ENCODE results near the gene OR4D1.
"Not testable (repeated sequence)": the region's sequence is repeated elsewhere in the genome, so short reads cannot be mapped to it uniquely, and the experiment has no call there.

OR4D1 gene

DNA sequence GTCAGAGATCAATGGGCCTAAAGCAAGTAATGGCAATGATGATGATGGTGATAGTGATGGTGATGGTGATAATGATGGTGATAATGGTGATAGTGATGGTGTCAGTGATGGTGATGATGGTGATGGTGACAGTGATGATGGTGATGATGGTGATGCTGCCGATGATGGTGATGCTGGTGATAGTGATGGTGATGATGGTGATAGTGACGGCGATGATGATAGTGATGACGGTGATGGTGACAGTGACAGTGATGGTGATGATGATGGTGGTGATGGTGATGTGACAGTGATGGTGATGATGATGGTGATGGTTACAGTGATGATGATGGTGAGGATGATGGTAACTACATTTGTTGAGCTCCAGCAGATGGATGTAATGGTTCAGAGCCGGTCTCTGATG, 30.8 kb upstream of the OR4D1 start:
- H3K9me3 ChIP-seq (ENCODE audit: control insufficient read depth in 1 of 2, low read length in 2 of 2), result no peaks in the 10 kb centered on the region
- no peak overlapping the region for H3K4me3 ChIP-seq (ENCODE audit: low read depth in 1 of 2, low read length in 2 of 2)
- no peaks in the 10 kb centered on the region for H3K4me1 ChIP-seq (ENCODE audit: control insufficient read depth in 1 of 2, insufficient read depth in 2 of 2, low read length in 2 of 2)
- H3K9ac ChIP-seq (ENCODE audit: low read depth in 1 of 2, low read length in 2 of 2), result no peak overlapping the region
- H3K27me3 ChIP-seq (ENCODE audit: control insufficient read depth in 1 of 2, insufficient read depth in 2 of 2, low read length in 2 of 2), result peaks cover 4 to 7% of the 10 kb centered on the region in 2 donors
- H3K36me3 ChIP-seq (ENCODE audit: control insufficient read depth in 1 of 2, insufficient read depth in 2 of 2, low read length in 2 of 2), result no peaks in the 10 kb centered on the region
- H3K27ac ChIP-seq (ENCODE audit: low read depth, low read length), result no peak overlapping the region

DNA sequence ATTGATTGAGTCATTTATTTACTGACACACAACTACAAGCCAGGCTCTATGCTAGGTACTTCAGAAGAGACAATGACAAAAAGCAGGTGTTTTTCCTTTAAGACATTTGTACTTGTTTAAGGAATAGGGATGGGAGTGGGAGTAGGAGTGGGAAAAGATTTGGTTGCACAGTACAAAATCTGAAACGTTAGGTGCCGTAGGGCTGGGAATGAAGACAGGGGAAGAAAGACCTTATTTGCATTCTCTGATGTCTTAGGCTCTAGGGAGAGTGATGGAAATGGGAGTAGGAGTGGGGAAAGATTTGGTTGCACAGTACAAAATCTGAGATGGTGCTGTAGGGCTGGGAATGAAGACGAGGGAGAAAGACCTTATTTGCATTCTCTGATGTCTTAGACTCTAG, 28.7 kb upstream of the OR4D1 start:
- H3K36me3 ChIP-seq (ENCODE audit: control insufficient read depth in 1 of 2, insufficient read depth in 2 of 2, low read length in 2 of 2), result no peaks in the 10 kb centered on the region
- H3K27ac ChIP-seq (ENCODE audit: low read depth, low read length), result no peak overlapping the region
- H3K27me3 ChIP-seq (ENCODE audit: control insufficient read depth in 1 of 2, insufficient read depth in 2 of 2, low read length in 2 of 2), result peaks cover 4 to 7% of the 10 kb centered on the region in 2 donors
- no peaks in the 10 kb centered on the region for H3K4me1 ChIP-seq (ENCODE audit: control insufficient read depth in 1 of 2, insufficient read depth in 2 of 2, low read length in 2 of 2)
- H3K9me3 ChIP-seq (ENCODE audit: control insufficient read depth in 1 of 2, low read length in 2 of 2), result no peaks in the 10 kb centered on the region
- no peak overlapping the region for H3K9ac ChIP-seq (ENCODE audit: low read depth in 1 of 2, low read length in 2 of 2)
- no peak overlapping the region for H3K4me3 ChIP-seq (ENCODE audit: low read depth in 1 of 2, low read length in 2 of 2)

DNA sequence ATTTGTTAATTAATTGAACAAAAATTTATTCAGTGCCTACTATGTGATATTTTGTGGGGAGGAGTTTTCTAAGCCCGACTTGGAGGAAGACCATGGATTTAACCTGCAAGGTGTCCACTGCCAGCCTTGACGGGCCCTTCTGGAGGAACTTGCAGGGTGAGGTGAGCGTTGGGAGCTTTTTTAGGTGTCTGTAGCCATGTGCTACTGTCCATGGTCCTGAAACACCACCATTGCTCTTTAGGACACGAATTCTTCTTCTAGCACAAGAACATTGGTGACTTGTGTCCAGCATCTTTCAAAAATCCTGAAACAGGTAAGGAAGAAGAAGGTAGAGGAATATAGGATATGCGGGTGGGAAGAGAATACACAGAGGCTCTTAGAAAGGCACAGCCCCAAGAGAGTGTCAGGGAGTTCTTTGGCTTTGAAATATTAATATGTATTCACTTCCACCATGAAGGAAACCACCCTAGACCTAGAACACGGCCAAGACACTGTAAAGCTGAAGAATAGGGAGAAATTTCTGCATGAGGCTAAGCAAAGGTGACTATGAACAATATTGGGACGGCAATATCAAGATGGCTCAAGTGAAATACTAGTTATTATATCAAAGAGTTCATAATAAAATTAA, 27.9 kb upstream of the OR4D1 start:
- Histone ChIP-seq H3K9me3 (ENCODE audit: control insufficient read depth in 1 of 2, low read length in 2 of 2) (no peaks in the 10 kb centered on the region), H3K9ac (ENCODE audit: low read depth in 1 of 2, low read length in 2 of 2) (no peak overlapping the region), H3K36me3 (ENCODE audit: control insufficient read depth in 1 of 2, insufficient read depth in 2 of 2, low read length in 2 of 2) (no peaks in the 10 kb centered on the region), H3K4me3 (ENCODE audit: low read depth in 1 of 2, low read length in 2 of 2) (no peak overlapping the region), H3K4me1 (ENCODE audit: control insufficient read depth in 1 of 2, insufficient read depth in 2 of 2, low read length in 2 of 2) (no peaks in the 10 kb centered on the region), H3K27ac (ENCODE audit: low read depth, low read length) (no peak overlapping the region), H3K27me3 (ENCODE audit: control insufficient read depth in 1 of 2, insufficient read depth in 2 of 2, low read length in 2 of 2) (peaks cover 4 to 7% of the 10 kb centered on the region in 2 donors)

DNA sequence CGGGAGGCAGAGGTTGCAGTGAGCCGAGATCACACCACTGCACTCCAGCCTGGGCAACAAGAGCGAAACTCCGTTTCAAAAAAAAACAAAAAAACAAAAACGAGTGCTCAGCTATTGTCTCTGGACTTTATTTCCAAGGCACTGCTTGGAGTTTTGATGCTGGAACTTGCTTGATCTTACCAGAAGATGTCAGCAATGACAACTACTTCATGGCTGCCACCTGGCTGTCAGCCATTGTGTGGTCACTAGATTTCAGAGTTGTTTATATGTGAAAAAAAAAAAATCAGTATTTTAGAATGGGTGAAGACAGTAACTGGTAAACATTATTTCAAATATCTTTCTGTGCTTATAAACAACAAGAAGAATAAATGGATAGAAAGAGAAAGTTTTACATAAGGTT, 26.3 kb upstream of the OR4D1 start:
- no peaks in the 10 kb centered on the region for H3K9me3 ChIP-seq (ENCODE audit: control insufficient read depth in 1 of 2, low read length in 2 of 2)
- H3K36me3 ChIP-seq (ENCODE audit: control insufficient read depth in 1 of 2, insufficient read depth in 2 of 2, low read length in 2 of 2), result no peaks in the 10 kb centered on the region
- H3K4me3 ChIP-seq (ENCODE audit: low read depth in 1 of 2, low read length in 2 of 2), result no peak overlapping the region
- H3K4me1 ChIP-seq (ENCODE audit: control insufficient read depth in 1 of 2, insufficient read depth in 2 of 2, low read length in 2 of 2), result no peaks in the 10 kb centered on the region
- no peak overlapping the region for H3K27ac ChIP-seq (ENCODE audit: low read depth, low read length)
- H3K9ac ChIP-seq (ENCODE audit: low read depth in 1 of 2, low read length in 2 of 2), result no peak overlapping the region
- H3K27me3 ChIP-seq (ENCODE audit: control insufficient read depth in 1 of 2, insufficient read depth in 2 of 2, low read length in 2 of 2), result peaks cover 0 to 2% of the 10 kb centered on the region in 2 donors

DNA sequence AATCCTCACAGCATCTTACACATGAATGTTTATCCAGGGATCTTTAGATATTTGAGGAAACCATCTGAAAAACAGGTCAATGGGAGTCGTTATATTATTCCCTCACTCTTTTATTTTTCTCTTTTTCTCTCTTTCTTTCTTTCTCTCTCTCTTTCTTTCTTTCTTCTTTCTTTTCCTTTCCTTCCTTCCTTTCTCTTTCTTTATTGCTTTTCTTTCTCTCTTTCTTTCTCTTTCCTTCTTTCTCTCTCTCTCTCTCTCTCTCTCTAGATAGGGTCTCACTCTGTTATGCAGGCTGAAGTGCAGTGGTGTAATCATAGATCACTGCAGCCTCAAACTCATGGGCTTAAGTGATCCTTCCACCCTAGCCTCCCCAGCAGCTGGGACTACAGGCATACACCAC, 20.3 kb upstream of the OR4D1 start:
- Histone ChIP-seq H3K4me1 (ENCODE audit: control insufficient read depth in 1 of 2, insufficient read depth in 2 of 2, low read length in 2 of 2) (no peaks in the 10 kb centered on the region), H3K36me3 (ENCODE audit: control insufficient read depth in 1 of 2, insufficient read depth in 2 of 2, low read length in 2 of 2) (no peaks in the 10 kb centered on the region), H3K4me3 (ENCODE audit: low read depth in 1 of 2, low read length in 2 of 2) (no peak overlapping the region), H3K9ac (ENCODE audit: low read depth in 1 of 2, low read length in 2 of 2) (no peak overlapping the region), H3K9me3 (ENCODE audit: control insufficient read depth in 1 of 2, low read length in 2 of 2) (no peaks in the 10 kb centered on the region), H3K27me3 (ENCODE audit: control insufficient read depth in 1 of 2, insufficient read depth in 2 of 2, low read length in 2 of 2) (peaks cover 2 to 5% of the 10 kb centered on the region in 2 donors), H3K27ac (ENCODE audit: low read depth, low read length) (no peak overlapping the region)

DNA sequence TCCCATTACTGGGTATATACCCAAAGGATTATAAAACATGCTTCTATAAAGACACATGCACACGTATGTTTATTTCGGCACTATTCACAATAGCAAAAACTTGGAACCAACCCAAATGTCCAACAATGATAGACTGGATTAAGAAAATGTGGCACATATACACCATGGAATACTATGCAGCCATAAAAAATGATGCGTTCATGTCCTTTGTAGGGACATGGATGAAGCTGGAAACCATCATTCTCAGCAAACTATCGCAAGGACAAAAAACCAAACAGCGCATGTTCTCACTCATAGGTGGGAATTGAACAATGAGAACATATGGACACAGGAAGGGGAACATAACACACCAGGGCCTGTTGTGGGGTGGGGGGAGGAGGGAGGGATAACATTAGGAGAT, 15.5 kb upstream of the OR4D1 start:
- peaks cover 3 to 11% of the 10 kb centered on the region in 2 donors for H3K27me3 ChIP-seq (ENCODE audit: control insufficient read depth in 1 of 2, insufficient read depth in 2 of 2, low read length in 2 of 2)
- H3K27ac ChIP-seq (ENCODE audit: low read depth, low read length); H3K9me3 ChIP-seq (ENCODE audit: control insufficient read depth in 1 of 2, low read length in 2 of 2); H3K9ac ChIP-seq (ENCODE audit: low read depth in 1 of 2, low read length in 2 of 2); H3K36me3 ChIP-seq (ENCODE audit: control insufficient read depth in 1 of 2, insufficient read depth in 2 of 2, low read length in 2 of 2); H3K4me3 ChIP-seq (ENCODE audit: low read depth in 1 of 2, low read length in 2 of 2); H3K4me1 ChIP-seq (ENCODE audit: control insufficient read depth in 1 of 2, insufficient read depth in 2 of 2, low read length in 2 of 2): not testable (repeated sequence)

DNA sequence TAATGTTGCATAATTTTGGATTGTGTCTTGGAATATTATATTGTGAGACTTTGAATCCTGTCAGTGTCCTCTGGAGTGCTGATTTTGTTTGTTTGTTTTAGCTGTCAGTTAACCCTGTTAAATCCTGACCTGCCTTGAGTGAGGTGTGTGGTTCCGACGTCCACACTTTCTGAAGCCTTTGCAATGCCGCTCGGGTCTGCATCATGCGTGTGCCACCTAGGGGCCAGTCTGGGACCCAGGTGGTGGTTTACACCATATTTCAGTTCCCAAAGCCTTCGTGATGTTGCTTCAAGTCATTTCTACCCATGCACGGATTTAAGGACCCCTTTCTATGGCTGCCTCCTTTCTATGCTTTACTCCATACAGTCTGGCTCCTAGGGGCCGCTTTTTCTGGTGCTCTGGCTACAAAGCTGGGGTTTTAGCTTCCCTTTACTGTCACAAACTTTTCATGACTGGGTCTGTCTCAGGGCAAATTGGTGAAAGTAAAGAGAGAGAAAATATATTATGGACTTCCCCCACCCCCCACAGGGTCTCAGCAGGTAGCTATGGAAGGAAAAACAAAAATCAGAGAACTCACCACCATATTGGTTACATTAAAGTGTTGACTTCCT, 11.4 kb upstream of the OR4D1 start:
- Histone ChIP-seq H3K4me3 (ENCODE audit: low read depth in 1 of 2, low read length in 2 of 2) (no peak overlapping the region), H3K9ac (ENCODE audit: low read depth in 1 of 2, low read length in 2 of 2) (no peak overlapping the region), H3K27me3 (ENCODE audit: control insufficient read depth in 1 of 2, insufficient read depth in 2 of 2, low read length in 2 of 2) (peaks cover 3 to 9% of the 10 kb centered on the region in 2 donors), H3K9me3 (ENCODE audit: control insufficient read depth in 1 of 2, low read length in 2 of 2) (no peaks in the 10 kb centered on the region), H3K36me3 (ENCODE audit: control insufficient read depth in 1 of 2, insufficient read depth in 2 of 2, low read length in 2 of 2) (no peaks in the 10 kb centered on the region), H3K27ac (ENCODE audit: low read depth, low read length) (no peak overlapping the region), H3K4me1 (ENCODE audit: control insufficient read depth in 1 of 2, insufficient read depth in 2 of 2, low read length in 2 of 2) (no peaks in the 10 kb centered on the region)

DNA sequence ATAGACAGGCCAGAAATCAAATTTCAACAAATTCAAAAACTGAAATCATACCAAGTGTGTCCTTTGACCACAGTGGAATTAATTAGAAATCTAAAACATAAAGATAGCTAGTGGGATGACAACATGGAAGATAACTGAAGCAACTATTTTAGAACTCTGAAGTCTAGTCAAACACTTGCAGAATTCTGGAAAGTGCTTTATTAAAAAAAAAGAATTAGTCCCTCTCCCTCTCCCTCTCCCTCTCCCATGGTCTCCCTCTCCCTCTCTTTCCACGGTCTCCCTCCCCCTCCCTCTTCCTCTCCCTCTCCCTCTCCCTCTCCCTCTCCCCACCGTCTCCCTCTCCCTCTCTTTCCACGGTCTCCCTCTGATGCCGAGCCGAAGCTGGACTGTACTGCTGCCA, 6.7 kb upstream of the OR4D1 start:
- peaks cover 3 to 9% of the 10 kb centered on the region in 2 donors for H3K9me3 ChIP-seq (ENCODE audit: control insufficient read depth in 1 of 2, low read length in 2 of 2)
- no peak overlapping the region for H3K27ac ChIP-seq (ENCODE audit: low read depth, low read length)
- H3K36me3 ChIP-seq (ENCODE audit: control insufficient read depth in 1 of 2, insufficient read depth in 2 of 2, low read length in 2 of 2), result no peaks in the 10 kb centered on the region
- no peak overlapping the region for H3K4me3 ChIP-seq (ENCODE audit: low read depth in 1 of 2, low read length in 2 of 2)
- H3K4me1 ChIP-seq (ENCODE audit: control insufficient read depth in 1 of 2, insufficient read depth in 2 of 2, low read length in 2 of 2), result no peaks in the 10 kb centered on the region
- peaks cover 3% of the 10 kb centered on the region in 2 donors for H3K27me3 ChIP-seq (ENCODE audit: control insufficient read depth in 1 of 2, insufficient read depth in 2 of 2, low read length in 2 of 2)
- no peak overlapping the region for H3K9ac ChIP-seq (ENCODE audit: low read depth in 1 of 2, low read length in 2 of 2)

DNA sequence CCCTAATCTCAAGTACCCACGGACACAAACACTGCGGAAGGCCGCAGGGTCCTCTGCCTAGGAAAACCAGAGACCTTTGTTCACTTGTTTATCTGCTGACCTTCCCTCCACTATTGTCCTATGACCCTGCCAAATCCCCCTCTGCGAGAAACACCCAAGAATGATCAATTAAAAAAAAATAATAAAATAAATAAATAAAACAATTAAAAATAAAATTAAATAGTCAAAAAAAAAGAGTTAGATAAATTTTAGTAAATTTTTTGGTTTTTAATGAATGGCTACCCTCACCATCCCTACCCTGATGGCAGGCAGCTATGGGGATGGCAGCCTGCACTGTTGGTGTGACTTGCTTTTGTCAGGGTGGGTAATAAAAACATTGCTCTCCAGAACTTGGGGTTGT, 4.8 kb upstream of the OR4D1 start:
- H3K9me3 ChIP-seq (ENCODE audit: control insufficient read depth in 1 of 2, low read length in 2 of 2); H3K36me3 ChIP-seq (ENCODE audit: control insufficient read depth in 1 of 2, insufficient read depth in 2 of 2, low read length in 2 of 2); H3K27me3 ChIP-seq (ENCODE audit: control insufficient read depth in 1 of 2, insufficient read depth in 2 of 2, low read length in 2 of 2); H3K27ac ChIP-seq (ENCODE audit: low read depth, low read length); H3K4me3 ChIP-seq (ENCODE audit: low read depth in 1 of 2, low read length in 2 of 2); H3K4me1 ChIP-seq (ENCODE audit: control insufficient read depth in 1 of 2, insufficient read depth in 2 of 2, low read length in 2 of 2); H3K9ac ChIP-seq (ENCODE audit: low read depth in 1 of 2, low read length in 2 of 2): not testable (repeated sequence)

DNA sequence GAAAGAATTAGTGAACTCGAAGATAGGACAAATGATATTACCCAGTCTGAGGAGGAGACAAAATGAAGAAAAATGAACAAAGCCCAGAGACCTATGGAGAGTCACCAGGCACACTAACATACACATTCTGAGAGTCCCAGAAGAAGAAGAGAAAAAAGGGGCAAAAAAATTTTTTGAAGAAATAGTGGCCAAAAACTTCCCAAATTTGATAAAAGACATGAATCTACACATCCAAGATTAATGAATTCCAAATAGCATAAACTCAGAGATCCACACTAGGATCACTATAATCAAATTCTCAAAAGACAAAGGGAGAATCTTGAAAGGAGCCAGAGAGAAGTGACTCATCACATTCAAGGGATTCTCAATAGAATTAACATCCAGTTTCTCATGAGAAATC, 3.4 kb upstream of the OR4D1 start:
- H3K4me1 ChIP-seq (ENCODE audit: control insufficient read depth in 1 of 2, insufficient read depth in 2 of 2, low read length in 2 of 2), result no peaks in the 10 kb centered on the region
- peaks cover 3 to 9% of the 10 kb centered on the region in 2 donors for H3K9me3 ChIP-seq (ENCODE audit: control insufficient read depth in 1 of 2, low read length in 2 of 2)
- no peak overlapping the region for H3K4me3 ChIP-seq (ENCODE audit: low read depth in 1 of 2, low read length in 2 of 2)
- peaks cover 9 to 14% of the 10 kb centered on the region in 2 donors for H3K27me3 ChIP-seq (ENCODE audit: control insufficient read depth in 1 of 2, insufficient read depth in 2 of 2, low read length in 2 of 2)
- H3K27ac ChIP-seq (ENCODE audit: low read depth, low read length), result no peak overlapping the region
- no peak overlapping the region for H3K9ac ChIP-seq (ENCODE audit: low read depth in 1 of 2, low read length in 2 of 2)
- H3K36me3 ChIP-seq (ENCODE audit: control insufficient read depth in 1 of 2, insufficient read depth in 2 of 2, low read length in 2 of 2), result no peaks in the 10 kb centered on the region

Data from duodenal mucosa (tissue), 2 donors.